AG09309 (cell line): Measurements from ENCODE around the gene SEPHS1.
"Not testable (repeated sequence)": the region's sequence is repeated elsewhere in the genome, so short reads cannot be mapped to it uniquely, and the experiment has no call there.

ENCODE experiments used
- DNase-seq: peaks from one replicate; pipeline ENCODE4 v3.0.0-alpha.2; 2010; ENCODE audit warnings: low read depth
- H3K4me3 ChIP-seq: 2 replicates; pipeline ENCODE4 v1.5.1; 2011; ENCODE audit warnings: mild to moderate bottlenecking, low read depth, low read length, moderate library complexity; ENCODE audit not compliant: control insufficient read depth
- TF ChIP-seq, protein P1 (sequence below): IDR thresholded peaks from 2 replicates; pipeline ENCODE4 v1.5.1; 2011; ENCODE audit warnings: mild to moderate bottlenecking, low read depth, low read length, inconsistent platforms; ENCODE audit not compliant: insufficient read depth, control insufficient read depth; ENCODE audit errors: missing control alignments

Gene SEPHS1

GRCh38 chr10:13338390-13339110 is 9.5 kb downstream of the SEPHS1 start:
- peak overlapping the region; percentile 13 for H3K4me3 ChIP-seq
- TF ChIP-seq, protein P1, sequence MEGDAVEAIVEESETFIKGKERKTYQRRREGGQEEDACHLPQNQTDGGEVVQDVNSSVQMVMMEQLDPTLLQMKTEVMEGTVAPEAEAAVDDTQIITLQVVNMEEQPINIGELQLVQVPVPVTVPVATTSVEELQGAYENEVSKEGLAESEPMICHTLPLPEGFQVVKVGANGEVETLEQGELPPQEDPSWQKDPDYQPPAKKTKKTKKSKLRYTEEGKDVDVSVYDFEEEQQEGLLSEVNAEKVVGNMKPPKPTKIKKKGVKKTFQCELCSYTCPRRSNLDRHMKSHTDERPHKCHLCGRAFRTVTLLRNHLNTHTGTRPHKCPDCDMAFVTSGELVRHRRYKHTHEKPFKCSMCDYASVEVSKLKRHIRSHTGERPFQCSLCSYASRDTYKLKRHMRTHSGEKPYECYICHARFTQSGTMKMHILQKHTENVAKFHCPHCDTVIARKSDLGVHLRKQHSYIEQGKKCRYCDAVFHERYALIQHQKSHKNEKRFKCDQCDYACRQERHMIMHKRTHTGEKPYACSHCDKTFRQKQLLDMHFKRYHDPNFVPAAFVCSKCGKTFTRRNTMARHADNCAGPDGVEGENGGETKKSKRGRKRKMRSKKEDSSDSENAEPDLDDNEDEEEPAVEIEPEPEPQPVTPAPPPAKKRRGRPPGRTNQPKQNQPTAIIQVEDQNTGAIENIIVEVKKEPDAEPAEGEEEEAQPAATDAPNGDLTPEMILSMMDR, result no peak
- DNase-seq, result peak; percentile 61

DNA sequence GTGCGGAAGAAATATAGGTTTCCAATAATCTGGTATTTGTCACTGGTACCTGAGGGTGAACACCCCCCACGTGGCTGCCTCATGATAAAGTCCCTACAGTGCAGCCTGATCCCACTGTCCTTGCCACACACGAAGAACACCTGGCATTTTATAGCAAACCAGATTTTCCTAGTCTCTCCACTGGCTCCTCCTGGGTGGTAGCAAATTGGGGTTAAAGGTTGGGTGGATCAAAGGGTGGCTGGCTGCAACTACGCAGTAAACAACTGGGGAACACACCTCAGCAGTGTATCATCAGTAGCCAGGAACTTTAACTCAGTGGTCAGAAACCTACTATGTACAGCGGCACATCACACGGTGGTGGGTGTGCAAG is 10.3 kb downstream of the SEPHS1 start:
- TF ChIP-seq, protein P1, result no peak
- no peak for DNase-seq
- no peak overlapping the region for H3K4me3 ChIP-seq

DNA sequence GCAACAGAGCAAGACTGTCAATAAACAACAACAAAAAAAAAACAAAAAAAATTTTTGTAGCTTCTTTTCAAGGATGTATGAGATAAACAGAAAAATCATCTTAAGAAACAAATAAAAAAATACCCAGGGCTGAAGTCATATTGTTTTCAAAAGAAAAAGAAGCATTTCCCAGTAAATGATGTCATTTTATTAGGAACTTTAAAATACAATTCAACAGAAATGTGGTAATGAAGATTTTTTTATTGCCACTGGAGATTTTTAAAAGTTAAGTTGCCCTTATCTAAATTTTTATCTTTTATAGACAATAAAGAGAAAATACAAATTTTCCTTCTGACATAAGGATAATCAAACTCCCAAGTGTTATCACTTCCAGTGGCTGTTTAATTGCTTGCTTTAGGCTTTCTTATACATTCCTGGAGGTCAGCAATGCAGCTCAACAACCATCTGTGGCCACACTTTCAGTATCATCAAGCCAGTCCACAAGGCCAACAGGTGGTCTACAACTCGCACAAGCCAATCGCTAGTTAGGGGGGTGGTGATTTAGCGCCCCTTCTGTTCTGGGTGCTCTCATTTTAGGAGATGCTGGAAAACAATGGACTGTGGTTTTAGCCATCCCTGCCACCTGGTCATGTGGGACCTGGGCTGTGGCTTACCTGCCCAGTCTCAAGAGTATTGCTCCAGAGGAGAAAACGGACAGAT is 10.8 kb downstream of the SEPHS1 start:
- no peak overlapping the region for H3K4me3 ChIP-seq
- TF ChIP-seq, protein P1, result no peak
- DNase-seq, result no peak

GRCh38 chr10:13335881-13336280 is 12.2 kb downstream of the SEPHS1 start:
- H3K4me3 ChIP-seq, result no peak overlapping the region
- TF ChIP-seq, protein P1, result no peak
- no peak for DNase-seq

GRCh38 chr10:13334556-13334955 is 13.5 kb downstream of the SEPHS1 start:
- DNase-seq, result no peak

GRCh38 chr10:13331646-13332045 is 16.4 kb downstream of the SEPHS1 start:
- TF ChIP-seq, protein P1, result no peak
- H3K4me3 ChIP-seq, result no peak overlapping the region
- DNase-seq, result no peak

More at GRCh38 chr10:13334556-13334955, 13.5 kb downstream of the SEPHS1 start:
- TF ChIP-seq, protein P1, result no peak
- no peak overlapping the region for H3K4me3 ChIP-seq

GRCh38 chr10:13330980-13331379 is 17.1 kb downstream of the SEPHS1 start:
- not testable (repeated sequence) for H3K4me3 ChIP-seq, DNase-seq
